Measurements from ENCODE around the gene LTB4R2. TPM values are rescaled to one million over a fixed set of nuclear protein-coding genes. Genes with fewer than 3 reads are reported as not detected.

Gene LTB4R2
- polyA plus RNA-seq, 1 experiment: 0.91 TPM

- peaks cover 41% of the 10 kb centered on the region for H3K27me3 ChIP-seq (ENCODE audit: control insufficient read depth, insufficient read depth, low read length)
- CTCF ChIA-PET: interaction anchor here (0.6 to 21.9 kb wide), 4 partner anchors 11 to 170 kb away, joined by 3 to 712 read pairs (median 28); partner anchors contain the start of genes CBLN3, CIDEB, KHNYN and LTB4R2
- no peak for DNase-seq (ENCODE audit: low read depth, low spot score)
Observed at GRCh38 chr14:24322672-24323071, 12.7 kb downstream of the LTB4R2 start.

GRCh38 chr14:24323341-24323740 lies 13.4 kb downstream of the LTB4R2 start:
- ChIA-PET CTCF (interaction anchor here (2.5 to 21.9 kb wide), 3 partner anchors 10 to 110 kb away, joined by 18 to 712 read pairs (median 38); partner anchors contain the start of genes CBLN3, CIDEB, KHNYN and LTB4R2), POLR2A (no interaction called here)
- Histone ChIP-seq H3K27me3 (ENCODE audit: control insufficient read depth, insufficient read depth, low read length) (peaks cover 39% of the 10 kb centered on the region), H3K27ac (ENCODE audit: low read depth, low read length) (no peak overlapping the region), H3K9me3 (ENCODE audit: control insufficient read depth, insufficient read depth, low read length) (no peaks in the 10 kb centered on the region), H3K4me3 (ENCODE audit: low read depth, low read length) (no peak overlapping the region)
- DNase-seq (ENCODE audit: low read depth, low spot score): no peak
- no peak for TF ChIP-seq CTCF (IDR thresholded peaks at IDR 0.05; ENCODE audit: low read depth, low read length)

More at GRCh38 chr14:24322672-24323071, 12.7 kb downstream of the LTB4R2 start:
- POLR2A ChIA-PET: interaction anchor here (1.1 kb wide), 1 partner anchor 23 kb away, joined by 3 read pairs; the partner anchor contains the start of gene NOP9
- no peak overlapping the region for H3K4me3 ChIP-seq (ENCODE audit: low read depth, low read length)
- no peak overlapping the region for H3K27ac ChIP-seq (ENCODE audit: low read depth, low read length)
- H3K9me3 ChIP-seq (ENCODE audit: control insufficient read depth, insufficient read depth, low read length): no peaks in the 10 kb centered on the region
- TF ChIP-seq CTCF (IDR thresholded peaks at IDR 0.05; ENCODE audit: low read depth, low read length): no peak

GRCh38 chr14:24324024-24324423 lies 14.1 kb downstream of the LTB4R2 start:
- ChIA-PET POLR2A (interaction anchor here (1.1 kb wide), 1 partner anchor 114 kb away, joined by 4 read pairs; no protein-coding TSS in a partner anchor), CTCF (interaction anchor here (1.6 to 21.9 kb wide), 3 partner anchors 9 to 109 kb away, joined by 19 to 712 read pairs (median 38); partner anchors contain the start of genes CBLN3, CIDEB, KHNYN and LTB4R2)
- DNase-seq (ENCODE audit: low read depth, low spot score): no peak
- no peaks in the 10 kb centered on the region for H3K9me3 ChIP-seq (ENCODE audit: control insufficient read depth, insufficient read depth, low read length)
- no peak for TF ChIP-seq CTCF (IDR thresholded peaks at IDR 0.05; ENCODE audit: low read depth, low read length)
- peaks cover 34% of the 10 kb centered on the region for H3K27me3 ChIP-seq (ENCODE audit: control insufficient read depth, insufficient read depth, low read length)
- no peak overlapping the region for H3K27ac ChIP-seq (ENCODE audit: low read depth, low read length)
- H3K4me3 ChIP-seq (ENCODE audit: low read depth, low read length): no peak overlapping the region

- Histone ChIP-seq H3K27ac (ENCODE audit: low read depth, low read length) (no peak overlapping the region), H3K27me3 (ENCODE audit: control insufficient read depth, insufficient read depth, low read length) (peaks cover 29% of the 10 kb centered on the region), H3K9me3 (ENCODE audit: control insufficient read depth, insufficient read depth, low read length) (no peaks in the 10 kb centered on the region; the same call in 1 of the 2 replicates), H3K4me3 (ENCODE audit: low read depth, low read length) (no peak overlapping the region)
- TF ChIP-seq CTCF (IDR thresholded peaks at IDR 0.05; ENCODE audit: low read depth, low read length): no peak
- ChIA-PET POLR2A (interaction anchor here (1.1 kb wide), 1 partner anchor 113 kb away, joined by 4 read pairs; no protein-coding TSS in a partner anchor), CTCF (interaction anchor here (1.6 to 21.9 kb wide), 3 partner anchors 8 to 108 kb away, joined by 19 to 712 read pairs (median 38); partner anchors contain the start of genes CBLN3, CIDEB, KHNYN and LTB4R2)
- no peak for DNase-seq (ENCODE audit: low read depth, low spot score)
Observed at GRCh38 chr14:24325041-24325530, 15.1 kb downstream of the LTB4R2 start.

- Histone ChIP-seq H3K9me3 (ENCODE audit: control insufficient read depth, insufficient read depth, low read length) (no peaks in the 10 kb centered on the region; the same call in 1 of the 2 replicates), H3K4me3 (ENCODE audit: low read depth, low read length) (no peak overlapping the region), H3K27ac (ENCODE audit: low read depth, low read length) (no peak overlapping the region), H3K27me3 (ENCODE audit: control insufficient read depth, insufficient read depth, low read length) (peaks cover 29% of the 10 kb centered on the region)
- ChIA-PET CTCF (interaction anchor here (0.8 to 21.9 kb wide), 3 partner anchors 18 to 107 kb away, joined by 6 to 712 read pairs (median 29); partner anchors contain the start of genes CBLN3, CIDEB and KHNYN), POLR2A (no interaction called here)
- DNase-seq (ENCODE audit: low read depth, low spot score): no peak
- TF ChIP-seq CTCF (IDR thresholded peaks at IDR 0.05; ENCODE audit: low read depth, low read length): no peak
Observed at GRCh38 chr14:24325963-24326362, 16.0 kb downstream of the LTB4R2 start.
